HPDE6-E6E7 (cell line): ENCODE measurements around the gene PYGO1.
"Not testable (repeated sequence)": the region's sequence is repeated elsewhere in the genome, so short reads cannot be mapped to it uniquely, and the experiment has no call there.

Experiments
- DNase-seq: peaks from one replicate; pipeline ENCODE4 v3.0.0; 2011; ENCODE audit warnings: missing footprints; ENCODE audit errors: extremely low spot score

Gene PYGO1

DNA sequence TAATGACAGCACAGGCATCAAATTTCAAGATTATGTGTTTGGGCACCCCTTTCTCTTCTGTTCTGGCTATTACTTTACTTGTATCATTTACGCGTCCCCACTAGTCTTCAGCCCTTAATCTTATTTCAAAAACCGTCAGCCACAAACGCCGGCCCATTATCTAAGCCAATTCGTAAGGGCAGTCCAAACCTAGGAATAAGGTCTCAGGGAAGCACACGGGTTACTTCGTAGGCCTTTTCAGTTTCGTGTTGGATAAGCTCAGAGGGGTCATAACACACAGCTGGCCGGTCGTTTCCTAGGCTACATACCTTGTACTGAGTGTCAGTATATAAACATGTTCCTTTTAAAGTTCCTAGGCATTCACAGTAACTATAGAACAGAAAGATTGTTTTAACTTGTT, 75.0 kb downstream of the PYGO1 start:
- DNase-seq: no peak

DNA sequence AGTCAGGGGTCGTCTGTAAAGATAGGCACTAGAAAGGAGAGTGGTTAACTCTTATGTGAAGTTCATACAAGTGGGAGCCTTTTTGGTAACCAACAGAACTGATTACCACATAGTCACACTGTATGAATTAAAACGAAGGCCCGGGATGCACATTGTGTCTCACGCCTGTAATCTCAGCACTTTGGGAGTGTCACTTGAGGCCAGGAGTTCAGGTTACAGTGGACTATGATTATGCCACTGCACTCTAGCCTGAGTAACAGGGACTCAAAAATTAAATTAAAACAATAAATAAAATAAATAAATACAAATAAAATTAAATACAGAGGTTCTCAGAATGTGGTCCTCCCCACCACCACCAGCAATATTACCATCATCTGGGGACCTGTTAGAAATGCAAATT, 80.6 kb downstream of the PYGO1 start:
- no peak for DNase-seq

DNA sequence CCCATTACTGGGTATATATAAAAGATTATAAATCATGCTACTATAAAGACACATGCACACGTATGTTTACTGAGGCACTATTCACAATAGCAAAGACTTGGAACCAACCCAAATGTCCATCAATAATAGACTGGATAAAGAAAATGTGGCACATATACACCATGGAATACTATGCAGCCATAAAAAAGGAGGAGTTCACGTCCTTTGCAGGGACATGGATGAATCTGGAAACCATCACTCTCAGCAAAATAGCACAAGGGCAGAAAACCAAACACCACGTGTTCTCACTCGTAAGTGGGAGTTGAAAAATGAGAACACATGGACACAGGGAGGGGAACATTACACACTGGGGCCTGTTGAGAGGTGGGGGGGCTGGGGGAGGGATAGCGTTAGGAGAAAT, 82.7 kb downstream of the PYGO1 start:
- DNase-seq: not testable (repeated sequence)

DNA sequence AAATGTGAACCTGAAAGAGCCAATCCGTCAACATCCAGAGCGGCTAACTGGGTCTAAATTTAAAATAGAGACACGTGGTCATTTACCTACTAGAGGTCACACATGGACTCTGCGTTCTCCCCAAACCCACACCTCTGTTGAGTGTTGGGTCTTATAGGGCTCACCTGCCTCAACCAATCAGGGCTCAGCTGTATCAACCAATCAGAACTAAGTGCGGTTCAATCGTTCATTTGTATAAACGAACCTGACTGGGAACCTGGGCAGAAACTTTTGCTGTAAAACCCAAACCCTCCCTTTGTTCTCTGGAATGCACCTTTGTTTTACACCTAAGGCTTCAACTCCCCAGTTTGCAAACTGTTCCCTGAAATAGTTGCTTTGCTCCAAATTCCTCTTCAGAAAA, 89.0 kb downstream of the PYGO1 start:
- no peak for DNase-seq

DNA sequence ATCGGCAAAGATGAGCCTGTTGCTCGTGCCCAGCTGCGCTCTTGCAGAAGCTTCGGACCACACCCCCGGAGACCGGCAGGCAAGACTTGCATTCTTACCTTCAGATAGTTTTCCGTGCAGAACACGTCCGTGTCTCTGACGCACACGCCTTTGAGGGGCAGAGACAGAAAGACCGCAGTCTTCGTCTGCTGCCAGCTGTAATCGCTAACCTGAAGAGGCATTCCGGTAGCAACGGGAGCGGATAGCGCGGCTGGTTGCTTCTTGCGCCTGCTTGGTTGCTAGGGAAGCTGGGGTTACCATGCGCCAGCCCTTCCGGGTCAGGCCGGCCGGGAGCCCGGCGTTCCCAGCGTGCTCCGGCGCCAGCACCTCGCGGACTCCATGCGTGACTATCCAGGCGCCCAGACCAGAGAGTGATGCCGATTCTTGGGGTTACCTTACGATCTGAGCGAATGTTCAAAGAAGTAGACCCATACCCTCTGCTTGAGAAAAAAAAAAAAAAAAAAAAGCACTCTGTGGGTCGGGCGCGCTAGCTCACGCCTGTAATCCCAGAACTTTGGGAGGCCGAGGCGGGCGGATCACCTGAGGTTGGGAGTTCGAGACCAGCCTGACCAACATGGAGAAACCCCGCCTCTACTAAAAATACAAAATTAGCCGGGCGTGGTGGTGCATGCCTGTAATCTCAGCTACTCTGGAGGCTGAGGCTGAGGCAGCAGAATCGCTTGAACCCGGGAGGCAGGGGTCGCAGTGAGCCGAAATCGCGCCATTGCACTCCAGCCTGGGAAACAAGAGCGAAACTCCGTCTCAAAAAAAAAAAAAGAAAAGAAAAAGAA, 89.8 kb downstream of the PYGO1 start:
- DNase-seq: peak; percentile 80

DNA sequence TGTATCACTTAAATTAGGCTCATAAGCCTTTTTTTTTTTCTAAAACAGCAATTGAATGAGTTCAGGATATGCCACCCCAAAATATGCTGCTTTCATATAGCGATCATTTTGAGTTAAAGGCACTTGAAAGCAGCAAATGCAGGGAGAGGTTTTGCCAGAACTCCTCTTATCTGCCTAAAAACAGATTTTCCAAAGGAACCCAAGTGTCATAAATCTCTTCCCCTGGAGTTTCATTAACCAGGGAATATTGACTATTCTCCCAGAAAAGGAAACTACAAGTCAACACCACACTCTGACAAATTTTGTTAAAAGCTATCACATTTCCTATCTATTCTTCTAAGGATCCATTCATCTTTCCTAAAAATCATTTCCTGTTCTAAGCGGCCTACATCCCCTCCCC, 91.4 kb downstream of the PYGO1 start:
- DNase-seq: no peak

DNA sequence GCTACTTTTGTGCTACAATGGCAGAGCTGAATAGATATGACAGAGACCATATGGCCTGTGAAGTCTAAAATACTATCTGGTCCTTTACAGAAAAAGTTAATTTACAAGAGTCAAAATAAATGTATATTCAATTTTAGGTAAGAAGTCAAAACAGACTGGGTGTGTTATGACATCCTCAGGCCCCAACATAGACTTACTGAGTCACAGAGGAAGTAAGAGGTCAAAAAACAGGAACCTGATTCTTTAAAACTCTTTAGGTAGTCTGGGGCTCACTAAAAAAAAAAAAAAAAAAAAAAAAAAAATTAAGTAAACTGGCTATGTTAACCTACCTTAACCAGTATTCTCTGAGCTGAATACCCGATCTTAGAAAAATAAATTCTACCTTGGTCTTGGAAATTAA, 93.2 kb downstream of the PYGO1 start:
- no peak for DNase-seq

DNA sequence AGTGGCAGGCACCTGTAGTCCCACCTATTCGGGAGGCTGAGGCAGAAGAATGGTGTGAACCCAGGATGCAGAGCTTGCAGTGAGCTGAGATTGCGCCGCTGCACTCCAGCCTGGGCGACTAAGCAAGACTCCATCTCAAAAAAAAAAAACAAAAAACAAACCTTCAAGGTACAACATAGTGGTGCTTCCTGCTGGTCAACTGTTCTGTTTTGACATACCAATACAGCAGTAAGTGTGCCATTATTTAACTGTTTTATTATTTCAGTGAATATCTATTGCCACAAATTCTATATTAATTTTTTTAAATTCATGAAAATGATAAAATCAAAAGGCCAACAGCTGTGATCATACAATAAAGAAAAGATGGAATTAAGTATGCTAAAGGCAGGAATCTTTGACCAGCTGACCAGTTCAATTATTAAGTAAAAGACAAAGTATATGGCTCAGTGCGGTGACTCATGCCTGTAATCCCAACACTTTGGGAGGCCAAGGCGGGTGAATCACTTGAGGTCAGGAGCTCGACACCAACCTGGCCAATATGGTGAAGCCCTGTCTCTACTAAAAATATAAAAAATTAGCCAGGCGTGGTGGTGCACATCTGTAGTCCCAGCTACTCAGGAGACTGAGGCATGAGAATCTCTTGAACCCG, 99.1 kb downstream of the PYGO1 start:
- DNase-seq: not testable (repeated sequence)
